Astrocyte of the cerebellum (primary cell): ENCODE results near the gene OGA.

Source experiments
- DNase-seq: peaks from one replicate; pipeline ENCODE4 v3.0.0-alpha.2; 2011; ENCODE audit warnings: low read depth
- H3K4me3 ChIP-seq: 2 replicates; pipeline ENCODE4 v1.5.1; 2011; ENCODE audit warnings: mild to moderate bottlenecking, low read depth, low read length, moderate library complexity
- in situ Hi-C: cut with HindIII; loops from 2 replicates; pipeline ENCODE4 v1.10.0; 2017; ENCODE audit warnings: low sequenced_read_pairs
- TF ChIP-seq, protein P1 (sequence below): IDR thresholded peaks from 2 replicates; pipeline ENCODE4 v1.5.1; 2012; ENCODE audit warnings: low read length, low read depth, moderate library complexity, mild to moderate bottlenecking; ENCODE audit errors: missing control alignments

OGA gene

DNA sequence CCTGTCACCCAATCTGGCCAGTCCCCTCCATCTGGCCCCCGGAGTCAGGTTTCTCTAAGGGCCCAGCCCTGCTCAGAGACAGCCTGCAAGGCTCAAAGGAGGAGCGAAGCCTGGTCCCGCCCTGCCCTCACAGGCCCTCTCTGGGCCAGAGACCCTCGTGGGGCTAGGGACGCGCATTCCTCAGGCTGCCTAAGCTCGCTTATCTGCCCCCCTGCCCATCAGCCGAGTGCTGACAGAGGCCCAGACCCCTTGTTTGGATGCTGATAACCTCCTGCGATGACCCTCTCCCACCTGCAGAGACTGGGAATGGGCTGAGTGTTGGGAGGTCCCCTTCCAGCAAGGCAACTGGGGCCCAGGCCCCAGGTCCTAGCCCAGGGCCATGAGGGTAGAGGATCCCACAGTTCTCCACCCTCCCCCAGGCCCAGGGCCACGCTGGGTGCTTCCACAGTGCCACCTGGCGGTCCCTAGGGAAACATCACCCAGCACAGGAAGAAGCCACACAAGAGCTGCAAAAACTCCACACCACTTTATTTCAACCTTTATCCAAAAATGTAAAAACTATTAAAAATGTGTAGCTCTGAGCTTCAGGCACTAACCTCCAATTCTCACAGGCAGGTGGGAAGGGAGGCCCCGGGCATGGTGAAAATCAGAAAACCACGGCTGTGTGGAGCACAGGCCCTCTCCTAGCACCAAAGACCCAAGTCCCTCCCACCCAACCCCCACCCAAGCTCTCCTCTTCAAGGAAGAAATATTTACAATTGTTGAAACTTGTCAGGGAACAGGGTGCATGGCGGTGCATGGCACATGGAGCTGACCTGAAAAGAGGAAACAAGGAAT is 37.2 kb downstream of the OGA start:
- in situ Hi-C loops = loop anchor here (5.0 kb wide), 1 partner anchor 36 kb away; the partner anchor contains the start of gene OGA
- H3K4me3 ChIP-seq = no peak overlapping the region
- TF ChIP-seq, protein P1, sequence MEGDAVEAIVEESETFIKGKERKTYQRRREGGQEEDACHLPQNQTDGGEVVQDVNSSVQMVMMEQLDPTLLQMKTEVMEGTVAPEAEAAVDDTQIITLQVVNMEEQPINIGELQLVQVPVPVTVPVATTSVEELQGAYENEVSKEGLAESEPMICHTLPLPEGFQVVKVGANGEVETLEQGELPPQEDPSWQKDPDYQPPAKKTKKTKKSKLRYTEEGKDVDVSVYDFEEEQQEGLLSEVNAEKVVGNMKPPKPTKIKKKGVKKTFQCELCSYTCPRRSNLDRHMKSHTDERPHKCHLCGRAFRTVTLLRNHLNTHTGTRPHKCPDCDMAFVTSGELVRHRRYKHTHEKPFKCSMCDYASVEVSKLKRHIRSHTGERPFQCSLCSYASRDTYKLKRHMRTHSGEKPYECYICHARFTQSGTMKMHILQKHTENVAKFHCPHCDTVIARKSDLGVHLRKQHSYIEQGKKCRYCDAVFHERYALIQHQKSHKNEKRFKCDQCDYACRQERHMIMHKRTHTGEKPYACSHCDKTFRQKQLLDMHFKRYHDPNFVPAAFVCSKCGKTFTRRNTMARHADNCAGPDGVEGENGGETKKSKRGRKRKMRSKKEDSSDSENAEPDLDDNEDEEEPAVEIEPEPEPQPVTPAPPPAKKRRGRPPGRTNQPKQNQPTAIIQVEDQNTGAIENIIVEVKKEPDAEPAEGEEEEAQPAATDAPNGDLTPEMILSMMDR = peak; percentile 98
- peak; percentile 28 for DNase-seq

DNA sequence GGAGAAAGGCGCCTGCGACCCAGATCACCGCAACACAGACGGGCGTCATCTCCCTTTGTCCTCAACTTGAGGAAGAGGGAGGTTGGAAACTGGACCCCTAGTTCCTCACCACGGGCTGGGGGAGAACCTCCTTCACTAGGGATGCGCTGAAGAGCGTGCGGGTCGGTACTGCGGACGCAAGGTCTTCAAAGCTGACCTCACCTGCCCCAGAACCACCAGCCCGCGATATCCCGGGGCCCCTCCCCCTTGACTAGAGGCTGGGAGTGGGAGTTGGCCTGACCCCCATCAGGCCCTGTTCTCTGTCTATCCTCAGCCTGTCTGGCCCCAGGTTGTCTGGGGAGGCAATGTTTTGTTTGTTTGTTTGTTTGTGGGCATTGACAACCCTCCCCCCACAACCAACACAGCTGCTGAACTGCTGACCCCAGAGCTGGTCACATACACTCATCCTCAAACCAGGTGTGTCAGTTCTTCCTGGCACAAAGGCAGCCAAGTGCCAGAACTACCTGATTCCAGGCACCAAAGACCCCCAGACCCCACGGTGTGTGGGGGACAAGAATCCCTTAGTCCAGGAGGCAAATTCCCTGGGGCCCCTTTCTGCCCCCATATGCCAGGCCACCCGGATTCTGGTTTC is 37.9 kb downstream of the OGA start:
- no peak for DNase-seq
- in situ Hi-C loops = loop anchor here (5.0 kb wide), 1 partner anchor 37 kb away; the partner anchor contains the start of gene OGA
- peak overlapping the region; percentile 16 for H3K4me3 ChIP-seq
- TF ChIP-seq, protein P1 = no peak

DNA sequence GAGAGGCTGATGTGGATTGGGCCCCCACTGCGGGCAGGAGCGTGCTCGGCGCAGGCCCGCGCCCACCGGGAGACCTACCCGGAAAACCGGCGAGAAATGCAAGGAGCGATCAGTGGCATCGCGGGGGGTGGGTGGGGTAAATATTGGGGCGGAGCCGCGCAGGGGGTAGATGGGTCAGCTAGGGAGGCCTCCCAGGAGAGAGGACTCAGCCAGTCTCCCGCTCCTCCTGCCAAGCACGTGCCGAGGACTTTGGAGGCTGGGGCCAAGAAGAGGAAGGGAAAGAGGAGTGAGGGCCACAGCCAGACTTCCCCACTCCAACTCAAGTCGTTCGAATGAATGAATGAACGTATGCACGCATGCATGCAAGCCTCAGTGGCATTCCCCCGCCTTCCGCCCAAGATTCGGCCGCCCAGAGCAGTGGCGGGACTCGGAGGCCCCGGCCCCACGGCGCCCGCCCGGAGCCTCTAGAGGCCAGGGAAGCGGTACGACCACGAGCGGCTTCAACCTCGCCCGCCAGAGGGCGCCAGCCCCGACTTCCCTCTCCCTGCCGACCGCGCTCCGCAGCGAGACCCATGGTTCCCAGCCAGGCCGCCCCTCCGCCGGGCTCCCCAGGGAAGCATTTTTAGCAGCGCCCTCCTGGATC is 38.6 kb downstream of the OGA start:
- peak; percentile 12 for DNase-seq
- in situ Hi-C loops = loop anchor here (5.0 kb wide), 1 partner anchor 38 kb away; the partner anchor contains the start of gene OGA
- H3K4me3 ChIP-seq = peak overlapping the region; percentile 24
- TF ChIP-seq, protein P1 = peak; percentile 79

DNA sequence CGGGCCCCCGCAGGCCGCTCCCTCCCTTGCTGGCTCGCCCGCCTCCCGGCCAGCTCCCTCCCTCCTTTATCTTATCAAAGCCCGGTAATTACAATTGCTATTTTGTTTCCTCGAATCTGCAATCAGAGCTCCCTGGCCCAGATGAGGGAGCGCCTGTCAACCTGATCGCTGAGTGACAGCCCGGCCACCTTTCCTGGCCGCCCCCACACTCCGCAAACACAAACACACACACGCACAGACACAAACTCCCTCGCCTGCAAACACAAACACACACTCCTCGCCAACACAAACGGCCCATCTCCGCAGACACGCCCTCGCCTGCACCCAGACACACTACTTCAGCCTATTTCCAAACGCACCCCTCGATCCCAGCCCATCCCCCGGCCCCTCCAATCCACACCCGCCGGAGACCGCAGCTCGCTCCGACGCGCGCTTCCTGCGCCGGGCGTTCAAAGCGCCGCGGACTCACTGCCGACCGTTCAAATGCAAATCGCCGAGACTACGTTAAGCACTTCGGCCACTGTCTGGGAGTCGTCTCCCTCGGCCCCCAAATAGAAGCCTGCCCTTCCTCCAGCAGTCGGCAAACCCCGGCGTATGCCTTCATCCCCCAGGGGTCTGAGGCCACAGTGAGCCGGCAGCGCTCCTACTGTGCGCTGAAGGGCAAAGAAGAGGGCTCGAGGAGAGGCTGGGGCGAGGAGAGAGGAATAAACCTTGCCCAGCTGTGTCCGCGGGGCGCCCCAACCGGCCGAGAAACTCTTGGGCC is 39.3 kb downstream of the OGA start:
- no peak for DNase-seq
- TF ChIP-seq, protein P1 = no peak
- in situ Hi-C loops = no loop called here
- H3K4me3 ChIP-seq = peak overlapping the region; percentile 24

DNA sequence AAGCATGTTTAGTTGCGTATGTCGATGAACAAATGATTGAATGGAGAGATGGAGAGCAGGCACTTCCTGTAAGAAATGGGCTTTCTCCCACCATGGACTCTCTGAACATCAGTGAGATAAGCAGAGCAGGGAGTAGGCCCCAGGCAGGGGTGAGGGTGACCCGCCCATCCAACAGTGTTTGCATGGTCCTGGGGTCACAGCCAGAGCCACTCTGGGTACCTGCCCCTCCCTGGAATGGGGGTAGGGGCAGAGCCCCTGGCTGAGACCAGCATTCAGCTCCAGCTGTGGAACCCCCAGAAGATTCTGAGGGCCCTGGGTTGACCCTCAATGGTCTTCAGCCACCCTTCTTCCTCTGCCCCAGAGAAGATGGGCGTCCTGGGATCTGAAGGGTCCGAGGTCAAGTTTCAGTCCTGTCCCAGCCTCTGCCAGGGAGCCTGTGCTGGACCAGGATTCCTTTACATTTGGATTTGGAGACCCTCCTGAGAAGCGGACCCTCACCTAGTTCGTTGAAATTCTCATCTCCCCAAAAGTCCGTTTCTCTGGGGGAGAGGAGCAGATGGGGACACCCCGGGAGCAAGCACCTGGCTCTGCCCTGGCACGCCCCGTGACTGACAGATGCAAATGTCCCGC is 40.0 kb downstream of the OGA start:
- H3K4me3 ChIP-seq = no peak overlapping the region
- TF ChIP-seq, protein P1 = no peak
- no peak for DNase-seq
- in situ Hi-C loops = no loop called here
